GM18909 (cell line): Measurements from ENCODE around the gene RIPOR2.

Experiments
- ATAC-seq: cut with Tn5 transposase; IDR thresholded peaks from one replicate; pipeline ENCODE4 v1.9.1; 2021; ENCODE audit warnings: mild to moderate bottlenecking; ENCODE audit not compliant: unreplicated experiment, poor library complexity

Gene RIPOR2

DNA sequence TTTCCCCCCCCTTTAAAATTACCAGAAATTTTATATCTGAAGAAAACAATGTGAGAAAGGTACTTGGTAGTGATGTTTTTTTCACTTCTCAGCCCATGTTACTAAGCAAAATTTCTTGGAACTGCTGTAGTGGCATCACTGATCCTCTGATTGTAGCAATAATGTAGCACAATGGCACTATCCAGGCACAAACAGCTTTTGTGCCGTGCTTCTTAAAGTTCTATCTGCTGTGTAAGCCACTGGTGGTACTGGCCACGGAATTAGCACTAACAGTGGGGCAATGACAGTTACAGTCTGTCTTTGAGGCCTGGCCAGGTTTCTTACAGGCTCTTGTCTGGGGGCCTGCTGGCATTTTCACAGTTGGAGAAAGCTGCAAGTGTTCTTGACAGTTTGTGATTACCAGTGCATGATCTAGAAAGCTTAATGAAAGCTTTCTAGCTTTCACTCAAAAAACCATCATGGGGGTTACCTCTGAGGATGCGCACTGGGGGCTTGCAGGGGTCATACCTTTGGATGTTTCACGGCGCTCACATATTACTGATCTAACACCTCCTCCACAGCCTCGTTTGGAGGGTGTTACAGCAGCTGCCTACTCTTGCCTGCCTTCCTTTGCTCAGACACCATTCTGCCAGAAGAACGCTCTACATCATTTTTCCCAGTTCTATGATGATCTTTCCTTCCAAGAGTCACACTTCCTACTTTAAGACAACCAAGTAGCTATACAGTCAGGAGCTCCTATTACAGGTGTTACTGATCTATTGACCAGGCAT, 78.7 kb downstream of the RIPOR2 start:
- ATAC-seq, result no peak

DNA sequence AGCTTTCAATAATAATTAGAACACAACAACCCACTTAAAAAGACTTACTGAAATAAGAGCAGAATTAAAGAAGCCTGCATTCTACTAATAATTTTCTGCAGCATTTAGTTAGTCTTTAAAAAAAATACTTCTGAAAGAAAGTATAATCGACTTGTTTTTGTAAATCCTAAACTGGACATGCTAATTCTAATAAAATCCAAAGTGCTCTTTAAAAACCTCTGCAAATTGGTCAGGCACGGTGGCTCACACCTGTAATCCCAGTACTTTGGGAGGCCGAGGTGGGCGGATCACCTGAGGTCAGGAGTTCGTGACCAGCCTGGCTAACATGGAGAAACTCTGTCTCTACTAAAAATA, 79.5 kb downstream of the RIPOR2 start:
- ATAC-seq, result no peak

DNA sequence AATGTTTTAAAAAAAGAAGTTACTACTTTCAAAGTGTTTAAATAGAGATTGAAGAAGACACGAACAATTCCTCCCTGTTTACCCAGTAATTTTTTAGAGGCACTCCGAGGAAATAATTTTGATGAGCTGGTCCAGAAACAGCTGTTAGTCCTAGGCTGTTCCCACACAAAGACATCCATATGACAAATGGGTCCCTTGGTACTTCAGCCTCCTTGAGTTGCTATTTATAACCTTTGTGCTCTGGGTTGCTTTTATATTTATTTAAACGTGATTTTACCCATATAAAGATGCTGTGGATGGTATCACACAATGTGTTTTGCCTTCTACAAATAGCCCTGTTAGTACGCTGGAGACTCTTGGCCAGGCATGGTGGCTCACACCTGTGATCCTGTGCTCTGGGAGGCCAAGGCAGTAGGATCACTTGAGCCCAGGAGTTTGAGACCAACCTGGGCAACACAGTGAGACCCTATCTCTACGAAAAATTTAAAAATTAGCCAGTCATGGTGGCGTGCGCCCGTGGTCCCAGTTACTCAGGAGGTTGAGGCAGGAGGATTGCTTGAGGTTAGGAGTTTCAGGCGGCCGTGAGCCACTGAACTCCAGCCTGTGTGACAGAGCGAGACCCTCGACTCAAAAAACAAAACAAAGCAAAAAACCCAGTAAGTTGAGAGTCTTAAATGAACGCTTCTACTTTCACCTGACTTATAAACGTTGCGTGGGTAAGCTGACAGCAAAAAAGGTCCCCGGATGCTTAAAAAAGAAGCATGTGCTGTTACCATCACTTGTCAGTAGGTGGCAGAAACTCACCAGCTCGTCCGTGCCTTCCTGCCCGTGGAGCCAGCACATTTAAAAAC, 80.1 kb downstream of the RIPOR2 start:
- peak; percentile 49 for ATAC-seq

DNA sequence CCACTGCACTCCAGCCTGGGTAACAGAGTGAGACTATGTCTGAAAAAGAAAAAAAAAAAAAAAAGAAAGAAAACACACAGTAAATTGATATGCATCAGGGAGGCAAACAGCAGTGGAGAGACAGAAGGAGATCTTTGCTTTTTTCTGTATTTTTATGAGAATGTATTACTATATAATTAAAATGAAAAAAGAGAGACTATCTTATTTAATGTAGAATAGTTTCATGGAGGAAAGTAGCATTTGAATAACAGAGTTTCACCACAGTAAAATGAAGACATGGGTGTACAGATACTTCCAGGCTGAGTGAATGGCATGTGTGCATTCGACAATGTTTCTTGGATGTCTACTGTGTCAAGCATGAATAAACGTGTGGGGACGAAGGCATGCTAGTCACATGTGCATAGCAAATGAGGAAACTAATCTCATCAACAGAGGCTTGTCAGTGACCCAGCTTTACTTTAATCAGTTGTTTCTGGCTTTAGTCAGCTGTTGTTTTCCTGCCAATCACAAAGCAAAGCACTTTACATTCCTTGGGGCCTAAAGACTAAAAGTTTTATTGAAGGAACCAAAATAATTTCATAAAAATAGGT, 81.6 kb downstream of the RIPOR2 start:
- ATAC-seq, result no peak

DNA sequence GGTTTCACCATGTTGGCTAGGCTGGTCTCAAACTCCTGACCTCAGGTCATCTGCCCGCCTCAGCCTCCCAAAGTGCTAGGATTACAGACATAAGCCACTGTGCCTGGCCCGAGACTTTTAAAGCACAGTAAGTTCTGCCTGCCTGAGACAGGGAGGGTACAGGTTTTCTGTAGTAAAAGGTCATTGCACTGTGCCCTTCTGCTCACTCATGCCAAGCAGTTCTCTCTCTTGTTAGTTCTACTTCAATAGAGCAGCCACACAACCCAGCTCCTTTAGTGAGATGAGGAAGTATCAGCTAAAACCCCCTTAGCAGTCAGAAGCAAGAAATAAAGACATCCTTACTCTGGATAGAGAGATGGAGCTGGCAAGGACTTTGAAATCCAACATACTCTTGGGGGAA, 84.7 kb downstream of the RIPOR2 start:
- no peak for ATAC-seq

DNA sequence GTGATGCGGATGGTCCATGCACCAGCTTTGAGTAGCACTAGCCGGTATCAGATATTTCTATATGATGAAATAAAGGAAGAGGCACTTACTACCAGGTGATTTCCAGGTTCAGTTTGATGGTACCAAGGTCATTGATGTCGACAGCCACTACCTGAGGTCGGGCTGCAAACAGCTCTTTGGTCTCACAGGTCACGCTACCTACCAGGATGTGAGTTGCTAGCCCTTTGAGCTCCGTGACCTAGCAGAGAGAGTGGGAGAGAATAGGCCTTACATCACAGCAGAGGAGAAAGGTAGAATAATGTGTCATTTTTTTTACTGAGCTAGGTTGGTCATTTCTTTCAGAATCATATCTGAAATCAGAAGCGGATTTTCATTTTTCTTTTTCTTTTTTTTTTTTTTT, 86.0 kb downstream of the RIPOR2 start:
- ATAC-seq, result no peak

DNA sequence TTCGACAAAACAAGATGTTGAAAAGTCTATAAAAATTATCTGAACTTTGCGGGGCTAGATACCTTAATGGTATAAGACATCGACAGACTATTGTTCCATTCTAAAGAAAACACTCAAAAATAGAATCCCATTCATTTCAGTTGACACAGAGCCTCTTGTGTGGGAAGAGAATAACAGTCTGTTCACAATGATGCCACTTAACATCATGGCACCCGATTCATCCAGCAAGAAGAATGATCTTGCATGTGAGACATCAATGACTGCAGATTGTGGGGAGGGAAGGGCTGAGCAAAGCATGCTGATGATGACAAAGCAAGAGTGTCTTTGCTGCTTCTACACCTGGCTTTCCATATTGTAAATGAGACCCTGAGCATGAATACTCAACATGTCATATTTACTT, 87.3 kb downstream of the RIPOR2 start:
- no peak for ATAC-seq

DNA sequence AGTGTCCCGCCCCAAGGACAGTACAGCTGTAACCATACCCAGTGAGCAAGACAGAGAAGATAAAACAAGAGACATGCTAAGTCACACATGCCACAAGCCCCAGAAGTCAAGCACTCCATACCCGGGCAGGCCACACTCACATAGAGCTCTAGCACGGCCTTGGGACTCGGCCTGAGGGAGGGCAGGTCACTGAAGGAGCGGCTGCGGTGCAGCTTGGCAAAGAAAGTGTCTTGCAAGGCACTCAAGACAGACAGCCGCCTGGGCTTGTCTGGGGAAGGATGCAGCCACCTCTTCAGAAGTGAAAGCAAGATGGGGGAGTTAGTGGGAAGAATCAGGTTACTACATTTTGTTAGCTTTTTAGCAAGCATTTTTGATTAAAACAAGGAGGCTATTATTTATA, 88.4 kb downstream of the RIPOR2 start:
- ATAC-seq, result no peak

DNA sequence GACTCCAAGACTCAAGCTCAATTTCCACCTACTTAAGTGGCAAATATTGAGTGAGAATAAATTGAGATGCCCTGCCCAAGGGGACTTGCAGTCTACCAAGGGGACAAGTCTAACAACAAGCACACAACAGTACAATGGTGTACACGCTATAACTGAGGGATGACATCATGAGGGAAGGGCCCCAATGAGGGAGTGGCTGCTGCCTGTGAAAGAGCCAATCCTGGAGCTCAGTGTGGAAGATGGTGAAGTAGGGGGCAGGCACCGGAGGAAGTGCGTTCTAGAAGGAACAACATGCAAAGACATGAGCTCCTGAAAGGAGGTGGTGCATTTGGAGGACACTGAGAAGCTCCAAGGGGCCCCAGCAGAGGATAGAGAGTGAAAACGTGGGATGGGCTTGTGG, 90.2 kb downstream of the RIPOR2 start:
- ATAC-seq, result no peak

DNA sequence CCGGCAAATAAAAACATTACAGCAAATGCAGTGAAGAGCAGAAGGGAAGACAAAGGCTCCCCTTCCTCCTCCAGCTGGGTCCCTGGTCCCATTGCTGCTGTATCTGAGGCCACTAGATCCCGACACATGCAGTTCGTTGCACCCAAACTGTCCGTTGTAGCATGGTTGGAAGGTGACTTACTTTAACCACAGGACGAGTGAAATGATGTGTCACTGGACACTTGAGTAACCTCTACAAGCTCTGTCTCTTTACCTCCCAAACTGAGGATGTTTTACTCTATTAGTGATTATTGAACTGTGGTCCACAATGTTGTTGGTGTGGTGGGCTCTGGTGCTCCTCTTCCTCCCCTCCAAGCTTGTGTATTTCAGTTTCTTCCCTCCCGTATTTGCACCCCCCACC, 90.9 kb downstream of the RIPOR2 start:
- ATAC-seq, result no peak

DNA sequence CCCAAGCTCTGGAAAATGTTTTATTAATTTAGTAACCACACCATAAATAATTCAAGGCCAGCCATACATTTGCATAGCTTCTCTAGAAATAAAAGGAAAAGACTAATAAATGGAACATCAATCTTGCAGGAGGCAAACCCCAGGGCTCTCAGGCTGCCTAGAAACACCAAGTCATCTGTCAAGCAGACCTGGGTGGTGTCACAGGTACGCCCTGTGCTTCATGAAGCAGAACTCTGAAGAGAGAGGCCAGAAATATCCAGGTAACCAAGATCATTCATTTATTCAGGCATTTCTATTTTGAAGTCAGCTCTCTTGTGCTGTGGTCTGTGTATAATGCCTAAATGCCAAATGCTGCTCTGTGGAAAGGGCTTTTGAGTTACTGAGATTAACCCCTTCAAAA, 91.7 kb downstream of the RIPOR2 start:
- ATAC-seq, result no peak

DNA sequence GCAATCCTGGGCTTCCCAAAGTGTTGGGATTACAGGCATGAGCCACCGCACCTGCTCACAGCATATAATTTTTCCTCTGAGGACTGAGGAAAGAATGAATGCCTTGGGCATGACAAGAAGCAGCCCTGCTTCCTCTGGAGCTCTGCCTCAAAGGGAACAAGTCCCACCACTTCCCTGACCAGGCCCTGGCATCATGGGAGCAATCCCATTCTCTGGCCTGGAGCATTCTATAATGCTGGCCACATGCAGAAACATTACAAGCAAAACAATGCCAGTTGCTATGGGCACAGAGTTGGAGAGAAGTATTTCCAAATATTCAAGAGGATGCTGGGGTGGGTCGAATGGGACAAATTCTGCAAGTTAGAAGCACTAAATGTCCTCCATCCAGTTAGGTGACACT, 95.6 kb downstream of the RIPOR2 start:
- no peak for ATAC-seq

DNA sequence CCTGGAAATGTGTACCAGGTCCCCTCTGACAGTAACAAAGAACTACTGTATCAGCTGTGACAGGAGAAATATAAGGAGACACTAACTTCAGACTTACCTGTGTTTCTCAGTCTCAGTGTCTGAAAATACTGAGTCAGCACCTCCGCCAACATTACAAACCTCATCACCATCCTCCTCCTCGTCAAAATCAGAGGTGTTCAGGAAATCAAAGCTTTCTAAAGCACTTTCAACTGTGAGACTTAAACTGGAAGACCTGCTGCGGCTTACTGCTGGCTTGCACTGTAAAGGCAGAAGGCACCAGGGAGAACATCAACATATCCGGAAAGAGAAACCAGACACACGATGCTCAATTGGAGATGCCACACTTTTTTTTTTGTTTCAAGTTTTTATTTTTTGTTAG, 96.8 kb downstream of the RIPOR2 start:
- no peak for ATAC-seq

DNA sequence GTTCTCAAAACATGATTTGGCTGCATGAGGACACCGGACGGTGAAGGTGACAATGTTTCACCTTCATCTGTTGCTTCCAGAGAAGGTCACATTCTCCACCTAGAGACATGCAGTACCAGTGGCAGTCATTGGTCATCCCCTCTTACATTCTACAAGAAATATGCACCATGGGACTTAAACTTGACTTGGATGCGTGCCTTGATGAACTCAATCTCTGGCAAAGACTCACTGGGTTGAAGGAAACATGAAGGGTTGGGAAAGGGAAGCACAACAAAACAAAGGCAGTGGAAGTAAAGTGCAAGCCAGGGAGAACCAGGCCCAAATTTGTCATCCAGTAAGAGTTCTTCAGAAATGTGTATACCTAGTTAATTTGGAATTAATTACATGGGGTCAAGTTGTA, 97.7 kb downstream of the RIPOR2 start:
- ATAC-seq, result no peak

DNA sequence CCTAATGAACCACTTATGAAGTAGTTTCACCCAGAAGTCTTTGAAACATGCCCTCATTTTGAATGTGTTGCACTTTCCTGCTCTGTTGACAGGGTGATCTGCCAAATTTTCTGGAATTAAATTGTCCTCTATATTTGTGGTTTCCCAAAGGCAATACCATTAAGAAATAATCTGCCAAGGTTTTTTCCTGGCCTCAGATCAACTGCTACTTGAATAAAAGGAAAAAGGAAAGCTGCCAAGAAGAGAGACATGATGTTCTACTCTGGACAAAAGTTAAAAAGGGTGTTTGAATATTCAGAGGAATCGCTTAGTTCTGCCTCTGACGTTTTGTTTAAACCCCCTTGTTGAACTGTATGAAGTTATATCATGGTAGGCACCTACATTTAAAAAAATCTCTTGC, 99.7 kb downstream of the RIPOR2 start:
- ATAC-seq, result no peak

DNA sequence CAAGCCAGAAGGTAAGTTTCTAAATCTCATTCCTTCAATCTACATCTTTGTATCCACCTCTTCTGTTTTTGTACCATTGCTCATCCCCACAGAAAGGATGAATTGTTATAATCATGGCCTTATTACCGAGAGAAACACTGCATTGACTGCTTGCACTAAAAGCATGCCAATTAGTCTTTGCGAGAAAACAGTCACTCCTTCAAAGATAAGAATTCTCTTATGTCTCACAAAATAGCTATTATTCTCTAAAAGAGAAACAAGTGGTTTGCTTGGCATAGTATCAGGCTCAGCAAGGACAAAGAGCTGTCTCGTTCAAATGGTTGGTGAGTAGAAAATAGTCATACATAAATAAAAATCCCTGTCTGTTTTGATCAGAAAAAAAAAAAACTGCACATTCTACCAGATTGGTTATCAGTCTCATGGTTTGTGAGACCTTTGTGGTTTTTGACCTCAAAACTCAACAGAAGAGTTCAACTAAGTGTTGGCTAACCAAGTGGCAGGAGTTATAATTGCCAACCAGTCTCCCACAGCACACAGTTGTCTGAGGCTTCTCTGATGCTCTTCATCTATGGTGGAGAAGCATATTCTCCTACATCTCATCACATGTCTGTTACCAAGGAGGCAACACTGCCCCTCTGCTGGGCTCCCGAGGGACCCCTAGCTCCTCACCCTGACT, 101.9 kb downstream of the RIPOR2 start:
- ATAC-seq, result no peak

DNA sequence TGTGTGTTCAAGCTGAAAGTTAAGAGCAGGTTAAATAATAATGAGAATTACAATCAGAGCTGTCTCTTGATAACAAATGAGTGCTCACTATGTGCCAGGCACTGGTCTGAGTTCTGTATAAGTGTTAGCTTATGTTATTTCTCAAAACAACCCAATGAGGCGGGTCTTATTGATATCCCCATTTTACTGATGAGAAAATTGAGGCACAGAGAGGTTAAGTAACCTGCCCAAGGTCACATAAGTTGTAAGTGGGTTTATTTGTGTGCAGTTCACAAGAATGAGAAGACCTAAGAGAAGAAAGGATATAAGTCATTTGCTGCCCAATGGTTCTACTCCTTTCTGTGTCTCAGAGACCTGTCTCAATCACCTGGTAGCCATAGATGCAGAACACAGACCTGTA, 103.0 kb downstream of the RIPOR2 start:
- ATAC-seq, result no peak

DNA sequence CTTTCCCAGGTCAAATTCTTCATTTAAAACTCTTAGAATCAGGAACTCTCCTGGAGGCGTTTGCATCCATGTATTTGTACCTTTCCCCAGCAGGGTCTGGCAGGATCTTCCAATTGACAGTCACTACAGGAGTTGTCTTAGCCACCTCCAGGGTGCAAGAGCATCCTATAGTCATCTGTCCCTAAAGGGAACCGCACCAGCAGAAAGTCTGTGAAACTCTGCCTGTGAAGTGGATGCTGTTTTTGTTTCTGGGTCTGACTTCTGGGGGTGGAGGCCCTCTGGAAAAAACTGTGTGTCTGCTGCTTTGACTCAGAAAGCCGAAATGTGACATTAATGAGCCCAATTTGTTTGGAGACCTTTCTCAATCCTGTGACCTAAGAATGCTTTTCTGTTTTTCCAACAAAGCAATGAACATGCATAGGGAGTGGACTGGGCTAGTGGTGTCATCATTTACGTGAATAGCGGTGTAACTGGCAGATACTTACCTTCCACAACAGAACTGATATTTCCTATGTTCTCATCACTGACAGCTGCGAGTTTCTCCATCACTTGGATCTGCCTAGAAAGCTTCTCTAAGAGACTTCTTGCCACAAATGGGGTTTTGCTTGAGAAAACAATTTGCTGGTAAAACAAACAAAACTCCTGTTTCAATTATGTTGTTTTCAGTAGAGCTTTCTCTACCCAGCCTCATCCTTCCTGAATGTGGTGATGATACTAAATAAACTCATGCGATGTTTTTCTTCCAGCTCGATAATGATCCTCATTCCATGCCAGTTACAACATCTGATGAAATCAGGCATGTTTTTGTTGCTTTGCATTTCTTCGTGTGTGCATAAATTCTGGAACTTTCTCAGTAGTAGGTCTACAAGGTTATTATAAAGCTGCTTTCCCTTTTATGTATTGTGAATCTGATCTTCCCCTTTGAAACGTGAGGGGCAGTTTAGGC, 103.7 kb downstream of the RIPOR2 start:
- no peak for ATAC-seq

DNA sequence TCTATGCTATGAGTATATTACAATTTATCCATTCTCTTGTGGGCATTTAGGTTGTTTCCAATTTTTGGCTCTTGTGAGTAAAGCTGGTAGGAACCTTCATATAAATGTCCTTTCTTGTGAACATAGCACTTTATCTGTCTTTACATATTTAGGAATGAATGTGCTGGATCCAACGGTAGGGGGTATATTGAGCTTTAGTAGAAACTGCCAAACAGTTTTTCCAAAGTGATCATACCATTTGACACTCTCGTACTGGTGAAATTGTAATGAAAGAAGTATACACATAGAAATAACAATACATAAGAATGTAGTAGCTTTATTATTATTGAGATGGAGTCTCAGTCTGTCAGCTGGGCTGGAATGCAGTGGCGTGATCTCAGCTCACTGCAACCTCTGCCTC, 106.1 kb downstream of the RIPOR2 start:
- no peak for ATAC-seq

DNA sequence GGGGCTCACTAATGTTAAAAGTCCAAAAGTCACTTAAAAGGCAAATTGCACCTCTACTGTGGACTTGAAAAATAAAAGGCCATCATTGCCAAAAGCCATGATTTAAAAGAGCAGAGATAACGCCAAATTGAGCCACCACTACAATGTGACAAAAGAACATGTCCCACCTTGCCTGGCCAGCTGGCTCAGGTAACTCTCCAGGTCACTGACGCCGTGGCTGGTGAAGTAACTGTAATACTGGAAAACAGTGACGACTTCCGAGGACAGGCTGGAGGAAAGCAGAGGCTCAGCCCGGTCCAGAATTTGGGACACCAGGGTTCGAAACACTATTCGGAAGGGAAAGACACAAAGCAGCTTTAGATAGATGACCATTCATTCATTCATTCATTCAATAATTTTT, 107.8 kb downstream of the RIPOR2 start:
- ATAC-seq, result no peak
